Measurements from ENCODE around the gene UROS. TPM values are rescaled to one million over a fixed set of nuclear protein-coding genes. Genes with fewer than 3 reads are reported as not detected.

Gene UROS
- polyA plus RNA-seq, 1 donor from 2014 or later = 103 TPM

- TF ChIP-seq, protein P1, sequence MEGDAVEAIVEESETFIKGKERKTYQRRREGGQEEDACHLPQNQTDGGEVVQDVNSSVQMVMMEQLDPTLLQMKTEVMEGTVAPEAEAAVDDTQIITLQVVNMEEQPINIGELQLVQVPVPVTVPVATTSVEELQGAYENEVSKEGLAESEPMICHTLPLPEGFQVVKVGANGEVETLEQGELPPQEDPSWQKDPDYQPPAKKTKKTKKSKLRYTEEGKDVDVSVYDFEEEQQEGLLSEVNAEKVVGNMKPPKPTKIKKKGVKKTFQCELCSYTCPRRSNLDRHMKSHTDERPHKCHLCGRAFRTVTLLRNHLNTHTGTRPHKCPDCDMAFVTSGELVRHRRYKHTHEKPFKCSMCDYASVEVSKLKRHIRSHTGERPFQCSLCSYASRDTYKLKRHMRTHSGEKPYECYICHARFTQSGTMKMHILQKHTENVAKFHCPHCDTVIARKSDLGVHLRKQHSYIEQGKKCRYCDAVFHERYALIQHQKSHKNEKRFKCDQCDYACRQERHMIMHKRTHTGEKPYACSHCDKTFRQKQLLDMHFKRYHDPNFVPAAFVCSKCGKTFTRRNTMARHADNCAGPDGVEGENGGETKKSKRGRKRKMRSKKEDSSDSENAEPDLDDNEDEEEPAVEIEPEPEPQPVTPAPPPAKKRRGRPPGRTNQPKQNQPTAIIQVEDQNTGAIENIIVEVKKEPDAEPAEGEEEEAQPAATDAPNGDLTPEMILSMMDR (IDR thresholded peaks at IDR 0.05; ENCODE audit: poor library complexity, severe bottlenecking) = no peak
- no peak for TF ChIP-seq EZH2 (IDR thresholded peaks at IDR 0.05; ENCODE audit: borderline replicate concordance, insufficient read depth, low read length, poor library complexity, severe bottlenecking)
- no peak for TF ChIP-seq EP300 (conservative IDR thresholded peaks at IDR 0.05; ENCODE audit: poor library complexity, severe bottlenecking)
- no peak for TF ChIP-seq TAF1 (IDR thresholded peaks at IDR 0.05; ENCODE audit: low read depth)
- no peak for TF ChIP-seq SMC3 (conservative IDR thresholded peaks at IDR 0.05; ENCODE audit: poor library complexity)
- no peak for TF ChIP-seq REST (IDR thresholded peaks at IDR 0.05; ENCODE audit: borderline replicate concordance)
- no peak for TF ChIP-seq MXI1 (conservative IDR thresholded peaks at IDR 0.05; ENCODE audit: poor library complexity, severe bottlenecking)
- TF ChIP-seq RAD21 (conservative IDR thresholded peaks at IDR 0.05) = no peak
- TF ChIP-seq POLR2AphosphoS5 (IDR thresholded peaks at IDR 0.05) = no peak
- H3F3A ChIP-seq (ENCODE audit: insufficient read depth, low read length, poor library complexity, severe bottlenecking) = no peaks in the 10 kb centered on the region
- H2AFZ ChIP-seq (ENCODE audit: low read depth, low read length) = no peak overlapping the region
- no peaks in the 10 kb centered on the region for H4K20me1 ChIP-seq (ENCODE audit: insufficient read depth)
- no peak overlapping the region for H3K27ac ChIP-seq (ENCODE audit: low read length)
- no peaks in the 10 kb centered on the region for H3K9me2 ChIP-seq (ENCODE audit: insufficient read depth, low read length)
- no peak overlapping the region for H3K4me3 ChIP-seq (ENCODE audit: low read length)
- H3K4me2 ChIP-seq (ENCODE audit: low read length) = no peak overlapping the region
- peaks cover 4% of the 10 kb centered on the region for H3K36me3 ChIP-seq (ENCODE audit: insufficient read depth, low read length)
- no peak overlapping the region for H3K9ac ChIP-seq (ENCODE audit: low read length)
- H3K79me2 ChIP-seq (replicated peaks; ENCODE audit: insufficient read depth, low read length) = no peaks in the 10 kb centered on the region
- no peaks in the 10 kb centered on the region for H3K9me3 ChIP-seq (ENCODE audit: low read length)
- no peaks in the 10 kb centered on the region for H3K27me3 ChIP-seq (ENCODE audit: insufficient read depth, low read depth, low read length)
Observed at GRCh38 chr10:125811251-125811650, 11.8 kb downstream of the UROS start.

GRCh38 chr10:125808047-125808446, 15.0 kb downstream of the UROS start:
- no peaks in the 10 kb centered on the region for H3K27me3 ChIP-seq (ENCODE audit: insufficient read depth, low read depth, low read length)
- no peak overlapping the region for H3K4me2 ChIP-seq (ENCODE audit: low read length)
- H4K20me1 ChIP-seq (ENCODE audit: insufficient read depth) = no peaks in the 10 kb centered on the region
- H3K4me3 ChIP-seq (ENCODE audit: low read length) = no peak overlapping the region
- TF ChIP-seq SMC3 (conservative IDR thresholded peaks at IDR 0.05; ENCODE audit: poor library complexity) = no peak
- TF ChIP-seq, protein P1 (IDR thresholded peaks at IDR 0.05; ENCODE audit: poor library complexity, severe bottlenecking) = no peak
- no peak for TF ChIP-seq POLR2AphosphoS5 (IDR thresholded peaks at IDR 0.05)
- no peak for TF ChIP-seq TAF1 (IDR thresholded peaks at IDR 0.05; ENCODE audit: low read depth)
- TF ChIP-seq REST (IDR thresholded peaks at IDR 0.05; ENCODE audit: borderline replicate concordance) = no peak
- no peak for TF ChIP-seq EZH2 (IDR thresholded peaks at IDR 0.05; ENCODE audit: borderline replicate concordance, insufficient read depth, low read length, poor library complexity, severe bottlenecking)
- no peak for TF ChIP-seq MXI1 (conservative IDR thresholded peaks at IDR 0.05; ENCODE audit: poor library complexity, severe bottlenecking)
- no peak for TF ChIP-seq RAD21 (conservative IDR thresholded peaks at IDR 0.05)
- no peak for TF ChIP-seq EP300 (conservative IDR thresholded peaks at IDR 0.05; ENCODE audit: poor library complexity, severe bottlenecking)
- no peaks in the 10 kb centered on the region for H3K9me3 ChIP-seq (ENCODE audit: low read length)
- H3K36me3 ChIP-seq (ENCODE audit: insufficient read depth, low read length) = peaks cover 4% of the 10 kb centered on the region
- no peaks in the 10 kb centered on the region for H3K79me2 ChIP-seq (replicated peaks; ENCODE audit: insufficient read depth, low read length)
- no peak overlapping the region for H3K27ac ChIP-seq (ENCODE audit: low read length)
- no peaks in the 10 kb centered on the region for H3K9me2 ChIP-seq (ENCODE audit: insufficient read depth, low read length)
- no peak overlapping the region for H2AFZ ChIP-seq (ENCODE audit: low read depth, low read length)
- H3F3A ChIP-seq (ENCODE audit: insufficient read depth, low read length, poor library complexity, severe bottlenecking) = no peaks in the 10 kb centered on the region
- H3K9ac ChIP-seq (ENCODE audit: low read length) = no peak overlapping the region

All from neural cell (in vitro differentiated cells).